NCI-H460 (cell line): ENCODE measurements around the gene OR1A1. TPM values are rescaled to one million over a fixed set of nuclear protein-coding genes. Genes with fewer than 3 reads are reported as not detected.

Experiments
- total RNA-seq: library from RNA; depleted of rRNA; stranded (reverse); fragments of >200 nt; shearing (Covaris generic); gene quantifications from 2 replicates; pipeline ENCODE4 v1.2.3, GENCODE V29; 2014; rRNA removed

Gene OR1A1
- total RNA-seq, 1 experiment from 2014 or later = not detected

Other genes with a start within 250 kb of the OR1A1 start
- gene OR1D5, start 144.1 kb upstream of the OR1A1 start, total RNA-seq = not detected in 2 replicates
- not detected in 2 replicates for gene OR1D2, start 103.2 kb upstream of the OR1A1 start, total RNA-seq
- gene OR1G1, start 80.1 kb upstream of the OR1A1 start, total RNA-seq = not detected in 2 replicates
- not detected in 2 replicates for gene OR1A2, start 10.1 kb upstream of the OR1A1 start, total RNA-seq
- gene OR3A1, start 90.7 kb downstream of the OR1A1 start, total RNA-seq = not detected in 2 replicates
- not detected in 2 replicates for gene OR3A2, start 178.6 kb downstream of the OR1A1 start, total RNA-seq
- not detected in 2 replicates for gene OR1E1, start 190.7 kb downstream of the OR1A1 start, total RNA-seq
- gene OR3A3, start 203.7 kb downstream of the OR1A1 start, total RNA-seq = not detected in 2 replicates
- gene OR1E2, start 226.2 kb downstream of the OR1A1 start, total RNA-seq = not detected in 2 replicates